BLaER1 treated with 17β-estradiol and CSF1 and Interleukin-3, amounts not matched to agents 10 nM and 100 nM (cell line): ENCODE results near the gene CHN2.

Experiments used
- H3K27ac ChIP-seq, 11 experiments: shearing (Covaris generic); formaldehyde crosslinking; 2 replicates each; pipeline ENCODE4 v1.8.1; 2022
- H3K27me3 ChIP-seq, 11 experiments: shearing (Covaris generic); formaldehyde crosslinking; 2 replicates each; pipeline ENCODE4 v1.8.1; 2022
- H3K36me3 ChIP-seq, 11 experiments: shearing (Covaris generic); formaldehyde crosslinking; 2 replicates each; pipeline ENCODE4 v1.8.1; 2022
- H3K4me1 ChIP-seq, 10 experiments: shearing (Covaris generic); formaldehyde crosslinking; 2 replicates each; pipeline ENCODE4 v1.8.1; 2022
- H3K4me2 ChIP-seq, 11 experiments: shearing (Covaris generic); formaldehyde crosslinking; 2 replicates each; pipeline ENCODE4 v1.8.1; 2022
- H3K4me3 ChIP-seq, 10 experiments: shearing (Covaris generic); formaldehyde crosslinking; 2 replicates each; pipeline ENCODE4 v1.8.1; 2022
- H3K9ac ChIP-seq, 11 experiments: shearing (Covaris generic); formaldehyde crosslinking; 2 replicates each; pipeline ENCODE4 v1.8.1; 2022
- H3K9me3 ChIP-seq, 11 experiments: shearing (Covaris generic); formaldehyde crosslinking; replicated peaks in 1 of 11; 2 replicates each; pipeline ENCODE4 v1.8.1; 2022
- H4K20me1 ChIP-seq, 11 experiments: shearing (Covaris generic); formaldehyde crosslinking; 2 replicates each; pipeline ENCODE4 v1.8.1; 2022
- Cebpa-rat ChIP-seq, 11 experiments: shearing (Covaris generic); IDR thresholded peaks; 2 replicates each; pipeline ENCODE4 v1.8.1; 2022

The CHN2 gene

DNA sequence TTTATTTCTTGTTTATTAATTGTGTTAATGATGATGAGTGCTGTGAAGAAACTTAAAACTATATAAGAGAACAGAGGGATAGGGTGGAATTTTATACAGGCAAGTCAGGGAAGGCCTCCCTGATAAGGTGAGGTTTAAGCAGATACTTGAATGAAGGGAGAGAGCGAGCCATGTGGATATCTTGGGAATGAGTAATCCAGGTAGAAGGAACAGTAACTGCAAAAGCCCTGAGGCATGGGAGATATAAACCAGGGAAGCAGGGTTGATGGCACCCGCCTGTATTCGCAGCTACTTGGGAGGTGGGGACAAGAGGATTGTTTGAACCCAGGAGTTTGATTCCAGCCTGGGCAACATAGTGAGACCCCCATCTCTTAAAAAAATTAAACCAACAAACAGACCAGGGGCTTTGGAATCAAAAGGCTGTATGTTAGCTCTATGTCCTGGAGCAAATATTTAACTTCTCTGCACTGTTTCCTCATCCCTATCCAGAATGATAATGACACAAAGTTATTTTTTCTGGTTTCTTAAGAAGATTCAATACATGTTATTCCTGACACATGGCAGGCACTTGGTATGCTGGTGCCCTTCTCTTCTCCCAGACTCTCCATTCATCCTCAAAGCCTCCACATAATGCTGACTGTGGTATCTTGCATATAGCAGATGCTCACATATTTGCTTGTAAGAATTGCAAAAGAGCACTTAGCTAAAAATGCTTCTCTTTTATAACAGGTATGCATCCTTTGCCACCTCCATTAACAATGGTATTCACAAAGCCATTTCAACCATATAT lies 169.3 kb downstream of the CHN2 start:
- Histone ChIP-seq H3K9ac (no peak overlapping the region), H3K4me3 (no peak overlapping the region), H3K27me3 (no peaks in the 10 kb centered on the region), H4K20me1 (no peaks in the 10 kb centered on the region), H3K9me3 (no peaks in the 10 kb centered on the region), H3K4me2 (no peak overlapping the region), H3K27ac (no peak overlapping the region), H3K4me1 (peaks cover 0 to 12% (median 9%) of the 10 kb centered on the region in 10 experiments; a peak in 11 of 20 replicates), H3K36me3 (no peaks in the 10 kb centered on the region)
- no peak for TF ChIP-seq Cebpa-rat (IDR thresholded peaks at IDR 0.05)

DNA sequence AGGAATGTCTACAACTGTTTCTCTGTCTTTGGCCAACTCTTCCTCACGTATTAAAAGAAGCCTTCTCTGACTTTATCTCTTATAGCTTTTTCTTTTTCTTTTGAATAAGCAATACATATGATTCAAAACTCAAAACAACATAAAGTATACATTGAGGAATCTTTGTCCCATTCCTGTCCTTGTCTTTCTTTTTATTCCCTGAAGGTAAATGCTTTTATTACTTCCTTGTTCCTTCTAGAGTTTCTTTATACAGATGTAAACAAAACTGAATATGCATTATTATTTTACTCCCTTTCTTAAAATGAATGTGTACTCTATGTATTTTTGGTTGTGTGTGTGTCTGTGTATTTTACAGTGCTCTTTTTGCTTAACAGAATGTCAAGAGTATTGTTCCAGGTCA lies 170.1 kb downstream of the CHN2 start:
- Histone ChIP-seq H4K20me1 (no peaks in the 10 kb centered on the region), H3K27me3 (no peaks in the 10 kb centered on the region), H3K4me1 (peaks cover 0 to 5% (median 3%) of the 10 kb centered on the region in 10 experiments; a peak in 11 of 20 replicates), H3K9me3 (no peaks in the 10 kb centered on the region), H3K27ac (no peak overlapping the region), H3K9ac (no peak overlapping the region), H3K4me3 (no peak overlapping the region), H3K4me2 (no peak overlapping the region), H3K36me3 (no peaks in the 10 kb centered on the region)
- TF ChIP-seq Cebpa-rat (IDR thresholded peaks at IDR 0.05) = no peak

DNA sequence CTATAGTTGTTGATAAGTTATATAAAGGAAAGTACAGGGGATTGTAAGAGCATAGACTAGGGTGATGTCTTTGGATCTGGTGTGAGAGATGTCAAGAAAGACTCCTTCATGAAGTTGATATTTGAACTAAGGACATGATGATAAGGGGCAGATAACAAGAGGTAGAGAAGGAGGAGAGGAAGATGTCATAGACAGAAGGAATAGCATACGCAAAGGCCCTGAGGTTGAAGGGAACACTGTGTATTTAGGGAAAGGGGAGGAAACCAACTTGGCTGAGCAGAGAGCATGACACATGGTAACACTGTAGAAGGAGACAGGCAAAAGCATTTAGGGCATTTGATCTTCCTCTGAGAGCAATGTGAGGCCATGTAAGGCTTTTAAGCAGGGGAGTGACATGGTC lies 170.8 kb downstream of the CHN2 start:
- no peaks in the 10 kb centered on the region for H3K4me1 ChIP-seq
- no peak overlapping the region for H3K9ac ChIP-seq
- no peak overlapping the region for H3K4me3 ChIP-seq
- H3K27ac ChIP-seq = no peak overlapping the region
- no peaks in the 10 kb centered on the region for H4K20me1 ChIP-seq
- no peak overlapping the region for H3K4me2 ChIP-seq
- TF ChIP-seq Cebpa-rat (IDR thresholded peaks at IDR 0.05) = no peak
- no peaks in the 10 kb centered on the region for H3K9me3 ChIP-seq
- no peaks in the 10 kb centered on the region for H3K27me3 ChIP-seq
- H3K36me3 ChIP-seq = no peaks in the 10 kb centered on the region

DNA sequence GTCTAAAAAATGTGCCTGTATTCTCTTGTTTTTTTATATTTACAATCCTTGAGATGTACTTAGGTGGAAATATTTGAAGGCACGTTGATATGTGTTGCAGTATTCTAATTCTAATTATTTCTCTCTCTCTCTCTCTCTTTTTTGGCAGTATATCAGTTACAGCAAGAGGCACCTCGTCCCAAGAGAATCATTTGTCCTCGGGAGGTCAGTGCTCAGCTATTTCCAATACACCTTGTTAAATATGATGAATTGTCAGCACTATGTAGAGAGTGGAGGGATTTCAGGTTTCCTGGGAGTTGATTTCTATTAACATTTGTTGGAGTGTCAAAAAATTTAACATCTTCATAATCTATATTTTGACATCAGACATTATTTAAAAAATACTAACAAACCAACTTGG lies 173.2 kb downstream of the CHN2 start:
- Histone ChIP-seq H3K4me3 (no peak overlapping the region), H3K4me2 (no peak overlapping the region), H3K36me3 (no peaks in the 10 kb centered on the region), H3K9ac (no peak overlapping the region), H3K9me3 (no peaks in the 10 kb centered on the region), H4K20me1 (no peaks in the 10 kb centered on the region), H3K27ac (no peak overlapping the region), H3K4me1 (peaks cover 0 to 5% (median 0%) of the 10 kb centered on the region in 10 experiments; a peak in 1 of 20 replicates), H3K27me3 (no peaks in the 10 kb centered on the region)
- TF ChIP-seq Cebpa-rat (IDR thresholded peaks at IDR 0.05) = no peak

DNA sequence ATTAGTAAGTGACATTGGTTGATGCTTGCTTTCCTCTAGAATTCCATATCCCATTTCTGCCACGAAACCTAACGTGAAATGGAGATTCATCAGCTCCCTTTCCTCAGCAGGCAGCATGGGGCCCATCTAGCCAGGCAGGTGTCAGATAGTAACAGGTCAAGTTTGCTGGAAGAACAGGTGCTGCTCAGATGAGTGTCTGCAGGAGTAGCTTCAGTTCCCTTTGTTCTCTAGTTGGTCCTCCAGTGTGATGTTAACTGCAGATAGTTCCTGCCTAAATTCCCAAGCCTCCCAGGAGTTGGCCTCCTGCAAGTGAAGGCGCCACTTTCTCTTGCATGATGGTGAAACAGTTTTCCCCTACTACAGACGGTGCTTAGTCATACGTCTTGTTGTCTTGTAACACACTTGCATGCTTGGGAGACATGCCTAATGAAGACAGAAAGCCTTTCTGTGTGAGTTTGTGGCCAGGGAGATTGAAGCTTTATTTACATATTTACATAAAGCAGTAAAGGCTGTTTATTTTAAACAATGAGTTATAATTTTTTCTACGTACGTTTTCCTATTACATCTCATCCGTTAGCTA lies 175.4 kb downstream of the CHN2 start:
- Histone ChIP-seq H4K20me1 (no peaks in the 10 kb centered on the region), H3K9me3 (no peaks in the 10 kb centered on the region), H3K36me3 (no peaks in the 10 kb centered on the region), H3K27me3 (no peaks in the 10 kb centered on the region), H3K9ac (no peak overlapping the region), H3K27ac (no peak overlapping the region), H3K4me1 (peaks cover 0 to 11% (median 0%) of the 10 kb centered on the region in 10 experiments; a peak in 4 of 20 replicates), H3K4me2 (no peak overlapping the region), H3K4me3 (no peak overlapping the region)
- no peak for TF ChIP-seq Cebpa-rat (IDR thresholded peaks at IDR 0.05)

DNA sequence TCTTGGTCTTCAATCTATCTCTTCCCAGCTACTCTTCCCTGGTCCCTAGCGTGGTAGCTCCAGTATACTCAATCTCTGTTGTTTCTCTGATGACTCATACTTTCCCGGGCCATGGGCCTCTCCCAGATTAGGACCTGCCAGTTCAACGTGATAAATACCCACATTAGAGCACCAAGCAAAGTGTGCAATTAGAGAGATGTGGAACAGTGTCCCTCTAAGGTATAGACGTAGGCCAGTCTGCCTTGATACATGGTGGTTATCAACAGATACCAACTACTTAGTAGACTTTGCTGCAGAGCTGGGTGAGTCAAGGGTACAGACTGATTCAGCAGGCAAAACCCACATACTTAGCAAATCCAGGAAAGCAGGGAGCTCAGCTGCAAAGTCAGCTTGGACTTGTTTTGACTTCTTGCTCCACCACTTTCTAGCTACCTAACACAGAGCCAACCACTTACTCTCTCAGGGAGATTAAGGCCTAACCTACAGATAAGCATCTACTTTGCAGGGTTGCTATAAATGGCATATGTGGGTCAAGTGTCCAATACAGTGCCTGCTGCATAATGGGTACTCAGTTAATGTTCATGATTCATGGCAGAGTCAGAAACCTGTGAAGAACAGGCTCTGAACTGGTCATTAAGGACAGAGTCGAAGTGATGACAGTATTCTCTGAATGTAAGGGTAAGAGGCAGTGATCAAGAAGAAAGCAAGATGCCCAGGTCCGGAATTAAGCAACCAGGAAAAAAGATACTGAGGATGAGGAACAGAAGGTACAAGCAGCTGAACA lies 176.1 kb downstream of the CHN2 start:
- H3K27ac ChIP-seq = no peak overlapping the region

DNA sequence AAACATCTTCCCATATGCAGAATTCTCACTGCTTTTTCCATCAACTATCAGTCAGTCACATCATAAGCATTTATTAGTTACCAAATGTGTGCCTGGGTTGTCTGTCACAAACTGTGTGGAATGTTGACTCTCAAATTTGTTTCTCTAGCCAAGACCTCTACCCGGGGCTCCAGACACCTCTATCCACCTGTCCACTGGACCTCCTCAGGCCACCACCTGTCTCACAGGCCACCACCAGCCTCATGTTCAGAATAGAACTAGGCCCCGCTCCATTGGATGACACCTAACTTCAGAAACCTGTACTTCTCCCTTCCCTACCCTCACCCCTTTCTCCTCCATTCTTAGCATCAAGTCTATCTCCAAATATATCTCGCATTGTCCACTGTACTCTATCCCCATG lies 176.9 kb downstream of the CHN2 start:
- H4K20me1 ChIP-seq = no peaks in the 10 kb centered on the region
- H3K27ac ChIP-seq = no peak overlapping the region
- no peak overlapping the region for H3K4me3 ChIP-seq
- no peak overlapping the region for H3K4me2 ChIP-seq
- no peak overlapping the region for H3K9ac ChIP-seq
- TF ChIP-seq Cebpa-rat (IDR thresholded peaks at IDR 0.05) = no peak
- no peaks in the 10 kb centered on the region for H3K36me3 ChIP-seq
- H3K9me3 ChIP-seq = no peaks in the 10 kb centered on the region
- H3K27me3 ChIP-seq = no peaks in the 10 kb centered on the region
- H3K4me1 ChIP-seq = peaks cover 6 to 11% (median 9%) of the 10 kb centered on the region in 10 experiments; a peak in 17 of 20 replicates

More for the DNA sequence above, 176.1 kb downstream of the CHN2 start:
- no peaks in the 10 kb centered on the region for H4K20me1 ChIP-seq
- H3K4me1 ChIP-seq = peaks cover 0 to 11% (median 2%) of the 10 kb centered on the region in 10 experiments; a peak in 13 of 20 replicates
- no peaks in the 10 kb centered on the region for H3K9me3 ChIP-seq
- H3K4me3 ChIP-seq = no peak overlapping the region
- H3K27me3 ChIP-seq = no peaks in the 10 kb centered on the region
- no peak overlapping the region for H3K4me2 ChIP-seq
- TF ChIP-seq Cebpa-rat (IDR thresholded peaks at IDR 0.05) = no peak
- H3K36me3 ChIP-seq = no peaks in the 10 kb centered on the region
- H3K9ac ChIP-seq = no peak overlapping the region

DNA sequence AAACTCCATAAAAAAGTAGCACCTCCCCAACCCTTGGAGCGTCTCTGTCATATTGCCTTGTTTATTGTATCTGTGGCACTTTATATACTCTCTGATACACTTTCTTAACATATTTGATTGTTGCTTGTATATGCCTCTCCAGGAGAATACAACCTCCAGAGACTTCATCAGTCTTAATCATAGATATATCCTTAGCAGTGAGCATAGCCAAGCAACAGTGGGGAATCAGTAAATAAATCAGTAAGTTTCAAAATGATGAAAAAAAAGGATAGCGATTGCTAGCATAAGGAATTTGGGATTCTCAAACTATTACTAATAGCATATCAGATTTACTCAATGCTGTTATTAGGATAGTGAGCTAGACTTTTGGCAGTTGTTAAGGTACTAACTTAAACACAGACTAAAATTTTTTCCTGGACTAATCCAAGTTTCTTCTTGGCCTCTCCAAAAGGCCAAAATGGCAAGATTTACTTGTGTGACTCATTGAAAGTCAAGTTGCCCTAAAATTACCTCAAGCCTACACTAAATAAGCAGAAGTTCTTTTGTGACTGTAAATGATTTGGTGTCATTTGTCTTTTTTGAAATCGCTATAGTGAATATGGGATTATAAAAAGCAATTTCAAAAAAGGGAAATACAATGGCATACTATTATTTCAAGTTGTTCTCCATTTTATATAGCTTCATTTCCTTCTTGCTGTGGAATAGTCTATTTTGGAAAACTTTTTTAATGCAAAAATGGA lies 177.9 kb downstream of the CHN2 start:
- H3K27me3 ChIP-seq = no peaks in the 10 kb centered on the region
- H3K4me2 ChIP-seq = peak overlapping the region in 2 of 11 experiments; percentile 1 to 38; a peak in 2 of 22 replicates
- no peak overlapping the region for H3K4me3 ChIP-seq
- no peaks in the 10 kb centered on the region for H3K36me3 ChIP-seq
- no peak overlapping the region for H3K9ac ChIP-seq
- no peak for TF ChIP-seq Cebpa-rat (IDR thresholded peaks at IDR 0.05)
- H3K27ac ChIP-seq = no peak overlapping the region
- H3K4me1 ChIP-seq = peaks cover 6 to 11% (median 9%) of the 10 kb centered on the region in 10 experiments; a peak in 17 of 20 replicates
- no peaks in the 10 kb centered on the region for H3K9me3 ChIP-seq
- H4K20me1 ChIP-seq = no peaks in the 10 kb centered on the region
